ENCODE measurements around the gene REPS1.

REPS1 gene

GRCh38 chr6:139011980-139012379, 23.9 kb upstream of the REPS1 start:
- TF ChIP-seq, protein P1, sequence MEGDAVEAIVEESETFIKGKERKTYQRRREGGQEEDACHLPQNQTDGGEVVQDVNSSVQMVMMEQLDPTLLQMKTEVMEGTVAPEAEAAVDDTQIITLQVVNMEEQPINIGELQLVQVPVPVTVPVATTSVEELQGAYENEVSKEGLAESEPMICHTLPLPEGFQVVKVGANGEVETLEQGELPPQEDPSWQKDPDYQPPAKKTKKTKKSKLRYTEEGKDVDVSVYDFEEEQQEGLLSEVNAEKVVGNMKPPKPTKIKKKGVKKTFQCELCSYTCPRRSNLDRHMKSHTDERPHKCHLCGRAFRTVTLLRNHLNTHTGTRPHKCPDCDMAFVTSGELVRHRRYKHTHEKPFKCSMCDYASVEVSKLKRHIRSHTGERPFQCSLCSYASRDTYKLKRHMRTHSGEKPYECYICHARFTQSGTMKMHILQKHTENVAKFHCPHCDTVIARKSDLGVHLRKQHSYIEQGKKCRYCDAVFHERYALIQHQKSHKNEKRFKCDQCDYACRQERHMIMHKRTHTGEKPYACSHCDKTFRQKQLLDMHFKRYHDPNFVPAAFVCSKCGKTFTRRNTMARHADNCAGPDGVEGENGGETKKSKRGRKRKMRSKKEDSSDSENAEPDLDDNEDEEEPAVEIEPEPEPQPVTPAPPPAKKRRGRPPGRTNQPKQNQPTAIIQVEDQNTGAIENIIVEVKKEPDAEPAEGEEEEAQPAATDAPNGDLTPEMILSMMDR (IDR thresholded peaks at IDR 0.05), result no peak
- Histone ChIP-seq H3K27ac (no peak overlapping the region), H3K36me3 (no peaks in the 10 kb centered on the region), H3K4me3 (no peak overlapping the region), H3K4me1 (no peaks in the 10 kb centered on the region), H3K9me3 (no peaks in the 10 kb centered on the region), H3K27me3 (no peaks in the 10 kb centered on the region)
- intact Hi-C loops (cut with DNase I; ENCODE audit: low total_unique reads), result no loop called here
- DNase-seq, result no peak

DNA sequence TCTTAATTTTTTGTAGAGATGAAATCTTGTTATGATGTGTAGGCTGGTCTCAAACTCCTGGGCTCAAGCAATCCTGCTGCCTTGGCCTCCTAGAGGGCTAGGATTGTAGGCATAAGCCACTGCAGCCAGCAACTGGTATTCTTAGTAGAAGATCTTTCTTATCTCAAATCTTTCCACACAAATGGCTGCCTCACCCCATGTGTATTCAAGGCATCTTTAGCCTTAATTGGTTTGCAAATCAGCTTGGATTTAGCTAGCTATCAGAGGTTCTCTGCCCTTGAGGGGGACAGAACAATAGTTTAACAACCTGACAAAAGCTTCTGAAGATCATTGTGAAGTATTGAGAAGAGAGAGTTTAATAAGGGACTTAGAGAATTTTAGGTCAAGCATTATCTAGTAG, 22.6 kb upstream of the REPS1 start:
- DNase-seq, result no peak
- H3K4me3 ChIP-seq, result no peak overlapping the region
- no peaks in the 10 kb centered on the region for H3K9me3 ChIP-seq
- no peaks in the 10 kb centered on the region for H3K4me1 ChIP-seq
- H3K27me3 ChIP-seq, result no peaks in the 10 kb centered on the region
- TF ChIP-seq, protein P1 (IDR thresholded peaks at IDR 0.05), result no peak
- intact Hi-C loops (cut with DNase I; ENCODE audit: low total_unique reads), result no loop called here
- H3K27ac ChIP-seq, result no peak overlapping the region
- no peaks in the 10 kb centered on the region for H3K36me3 ChIP-seq

DNA sequence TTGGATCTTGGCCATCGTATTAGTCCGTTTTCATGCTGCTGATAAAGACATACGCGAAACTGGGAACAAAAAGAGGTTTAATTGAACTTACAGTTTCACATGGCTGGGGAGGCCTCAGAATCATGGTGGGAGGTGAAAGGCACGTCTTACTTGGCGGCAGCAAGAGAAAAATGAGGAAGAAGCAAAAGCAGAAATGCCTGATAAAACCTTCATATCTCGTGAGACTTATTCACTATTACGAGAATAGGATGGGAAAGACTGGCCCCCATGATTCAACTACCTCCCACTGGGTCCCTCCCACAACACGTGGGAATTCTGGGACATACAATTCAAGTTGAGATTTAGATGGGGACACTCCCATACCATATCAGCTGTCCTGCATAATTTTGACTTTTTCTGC, 20.1 kb upstream of the REPS1 start:
- no peak for DNase-seq
- H3K36me3 ChIP-seq, result no peaks in the 10 kb centered on the region
- H3K4me1 ChIP-seq, result no peaks in the 10 kb centered on the region
- TF ChIP-seq, protein P1 (IDR thresholded peaks at IDR 0.05), result no peak
- H3K27ac ChIP-seq, result no peak overlapping the region
- intact Hi-C loops (cut with DNase I; ENCODE audit: low total_unique reads), result no loop called here
- no peak overlapping the region for H3K4me3 ChIP-seq
- no peaks in the 10 kb centered on the region for H3K27me3 ChIP-seq
- H3K9me3 ChIP-seq, result no peaks in the 10 kb centered on the region

- H3K27me3 ChIP-seq, result no peaks in the 10 kb centered on the region
- no peak overlapping the region for H3K4me3 ChIP-seq
- no peaks in the 10 kb centered on the region for H3K9me3 ChIP-seq
- intact Hi-C loops (cut with DNase I; ENCODE audit: low total_unique reads), result no loop called here
- H3K4me1 ChIP-seq, result no peaks in the 10 kb centered on the region
- no peaks in the 10 kb centered on the region for H3K36me3 ChIP-seq
- DNase-seq, result no peak
- TF ChIP-seq, protein P1 (IDR thresholded peaks at IDR 0.05), result no peak
- no peak overlapping the region for H3K27ac ChIP-seq
Observed at GRCh38 chr6:139007428-139007827, 19.4 kb upstream of the REPS1 start.

DNA sequence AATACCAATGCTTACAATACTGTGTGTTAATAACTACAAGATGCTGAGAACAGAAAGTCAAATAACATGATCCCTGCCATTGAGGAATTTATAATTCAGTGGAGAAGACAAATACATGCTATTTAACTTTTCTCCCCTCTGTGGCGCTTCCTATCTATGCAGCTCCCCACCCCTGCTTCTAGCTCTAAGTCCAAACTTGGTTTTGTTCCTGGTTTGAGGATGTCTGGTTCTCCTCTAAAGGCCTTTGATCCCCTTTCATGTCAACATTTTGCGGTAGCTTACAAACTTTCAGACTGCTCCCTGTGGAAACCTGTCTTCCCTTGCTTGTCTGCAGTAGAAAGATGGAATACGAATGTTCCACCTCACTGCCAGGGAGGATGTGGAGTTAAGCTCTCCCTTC, 18.4 kb upstream of the REPS1 start:
- no peak for DNase-seq
- H3K27me3 ChIP-seq, result no peaks in the 10 kb centered on the region
- intact Hi-C loops (cut with DNase I; ENCODE audit: low total_unique reads), result no loop called here
- no peak overlapping the region for H3K4me3 ChIP-seq
- TF ChIP-seq, protein P1 (IDR thresholded peaks at IDR 0.05), result no peak
- H3K4me1 ChIP-seq, result no peaks in the 10 kb centered on the region
- no peaks in the 10 kb centered on the region for H3K9me3 ChIP-seq
- no peak overlapping the region for H3K27ac ChIP-seq
- no peaks in the 10 kb centered on the region for H3K36me3 ChIP-seq

DNA sequence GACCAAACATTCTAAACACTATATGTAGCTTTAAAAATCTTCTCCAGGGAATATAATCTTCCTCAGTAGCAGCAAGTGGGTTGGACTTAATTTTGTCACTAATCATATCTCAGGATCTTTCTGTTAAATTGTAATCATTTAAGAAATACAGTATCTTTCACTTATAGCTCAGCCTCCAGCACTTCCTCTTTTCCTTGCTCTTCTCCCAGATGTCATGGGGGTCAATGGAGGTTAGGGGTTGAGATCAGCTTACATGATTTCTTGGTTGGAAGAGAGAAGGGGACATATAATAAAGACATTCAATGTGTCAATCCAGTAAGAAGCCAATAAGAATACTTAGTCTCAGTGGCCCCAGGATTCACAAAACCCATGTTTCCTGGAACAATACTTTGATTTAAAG, 15.7 kb upstream of the REPS1 start:
- no peak overlapping the region for H3K27ac ChIP-seq
- H3K27me3 ChIP-seq, result no peaks in the 10 kb centered on the region
- no peaks in the 10 kb centered on the region for H3K4me1 ChIP-seq
- no peaks in the 10 kb centered on the region for H3K36me3 ChIP-seq
- TF ChIP-seq, protein P1 (IDR thresholded peaks at IDR 0.05), result no peak
- H3K4me3 ChIP-seq, result no peak overlapping the region
- no peaks in the 10 kb centered on the region for H3K9me3 ChIP-seq
- intact Hi-C loops (cut with DNase I; ENCODE audit: low total_unique reads), result no loop called here
- no peak for DNase-seq

All from tibial artery (tissue), 4 donors.